Liver (tissue), 9 donors: ENCODE results near the gene RHOD. TPM values are rescaled to one million over a fixed set of nuclear protein-coding genes. Genes with fewer than 3 reads are reported as not detected.

Experiments used
- DNase-seq: peaks from one replicate; pipeline ENCODE4 v3.0.0-alpha.2; 2017; ENCODE audit warnings: low spot score
- H3K27ac ChIP-seq, 2 donors: one replicate each; pipeline ENCODE4 v1.7.0; 2013; ENCODE audit warnings: inconsistent platforms in 2 of 2, low read length in 2 of 2, control low read depth in 1 of 2, low read depth in 1 of 2, mild to moderate bottlenecking in 1 of 2
- H3K27me3 ChIP-seq, 4 donors: one replicate each; pipeline versions ENCODE4 v1.6.1 to v1.7.0; 2013; ENCODE audit warnings: low read length in 3 of 4, inconsistent platforms in 1 of 4, mild to moderate bottlenecking in 1 of 4, moderate library complexity in 1 of 4; ENCODE audit not compliant: control insufficient read depth in 4 of 4, insufficient read depth in 4 of 4
- H3K36me3 ChIP-seq, 4 donors: one replicate each; pipeline versions ENCODE4 v1.6.1 to v1.7.0; 2013; ENCODE audit warnings: low read length in 3 of 4, mild to moderate bottlenecking in 3 of 4, low read depth in 1 of 4, moderate library complexity in 1 of 4; ENCODE audit not compliant: control insufficient read depth in 4 of 4, insufficient read depth in 3 of 4
- H3K4me1 ChIP-seq, 4 donors: one replicate each; pipeline versions ENCODE4 v1.6.1 to v1.7.0; 2013; ENCODE audit warnings: low read length in 3 of 4, mild to moderate bottlenecking in 3 of 4, moderate library complexity in 1 of 4; ENCODE audit not compliant: control insufficient read depth in 4 of 4, insufficient read depth in 4 of 4
- H3K4me3 ChIP-seq, 3 donors: one replicate each; pipeline versions ENCODE4 v1.6.1 to v1.7.0; 2013; ENCODE audit warnings: low read length in 3 of 3, control low read depth in 1 of 3, low read depth in 1 of 3, mild to moderate bottlenecking in 1 of 3
- H3K9ac ChIP-seq, 2 donors: one replicate each; pipeline ENCODE4 v1.7.0; 2013; ENCODE audit warnings: low read length in 2 of 2, mild to moderate bottlenecking in 2 of 2, moderate library complexity in 2 of 2, control low read depth in 1 of 2, low read depth in 1 of 2
- H3K9me3 ChIP-seq, 4 donors: one replicate each; pipeline versions ENCODE4 v1.6.1 to v1.7.0; 2013; ENCODE audit warnings: low read length in 3 of 4; ENCODE audit not compliant: control insufficient read depth in 4 of 4
- CTCF ChIP-seq: fragments of 150-350 bp; IDR thresholded peaks from 2 replicates; pipeline ENCODE4 v1.5.1; 2017; ENCODE audit warnings: improper control_type of control experiment, low read depth, low read length; ENCODE audit not compliant: missing input control
- EGR1 ChIP-seq, 2 donors: IDR thresholded peaks; 2 replicates each; pipeline ENCODE4 v1.6.1; 2016 to 2018; ENCODE audit warnings: antibody characterized with exemption in 2 of 2, low read depth in 2 of 2
- FOXA1 ChIP-seq: IDR thresholded peaks from 2 replicates; pipeline ENCODE4 v1.6.1; 2016; ENCODE audit warnings: antibody characterized with exemption
- FOXA2 ChIP-seq: IDR thresholded peaks from 2 replicates; pipeline ENCODE4 v1.6.1; 2016; ENCODE audit warnings: antibody characterized with exemption
- HNF4A ChIP-seq, 2 donors: conservative IDR thresholded peaks; 2 replicates each; pipeline ENCODE4 v1.6.1; 2016; ENCODE audit warnings: antibody characterized with exemption in 2 of 2, mild to moderate bottlenecking in 2 of 2
- HNF4G ChIP-seq: IDR thresholded peaks from 2 replicates; pipeline ENCODE4 v1.6.1; 2016; ENCODE audit warnings: antibody characterized with exemption
- JUND ChIP-seq, 2 donors: IDR thresholded peaks; 2 replicates each; pipeline ENCODE4 v1.6.1; 2016; ENCODE audit warnings: antibody characterized with exemption in 2 of 2
- MAX ChIP-seq: IDR thresholded peaks from 2 replicates; pipeline ENCODE4 v1.6.1; 2016; ENCODE audit warnings: antibody characterized with exemption
- RAD21 ChIP-seq, 2 donors: IDR thresholded peaks; 2 replicates each; pipeline ENCODE4 v1.6.1; 2016; ENCODE audit warnings: antibody characterized with exemption in 2 of 2, mild to moderate bottlenecking in 2 of 2
- REST ChIP-seq: IDR thresholded peaks from 2 replicates; pipeline ENCODE4 v1.6.1; 2016; ENCODE audit warnings: antibody characterized with exemption, mild to moderate bottlenecking
- RXRA ChIP-seq, 2 donors: IDR thresholded peaks; 2 replicates each; pipeline ENCODE4 v1.6.1; 2017 to 2018; ENCODE audit warnings: antibody characterized with exemption in 2 of 2, mild to moderate bottlenecking in 1 of 2
- SP1 ChIP-seq: IDR thresholded peaks from 2 replicates; pipeline ENCODE4 v1.6.1; 2018; ENCODE audit warnings: antibody characterized with exemption, mild to moderate bottlenecking
- TAF1 ChIP-seq: conservative IDR thresholded peaks from 2 replicates; pipeline ENCODE4 v1.6.1; 2016; ENCODE audit warnings: antibody characterized with exemption, mild to moderate bottlenecking
- YY1 ChIP-seq: IDR thresholded peaks from 2 replicates; pipeline ENCODE4 v1.6.1; 2016; ENCODE audit warnings: antibody characterized with exemption, mild to moderate bottlenecking
- ZBTB33 ChIP-seq: IDR thresholded peaks from 2 replicates; pipeline ENCODE4 v1.6.1; 2016; ENCODE audit warnings: antibody characterized with exemption
- WGBS: extraction: QIAGEN DNeasy Blood & Tissue Kit; methylation state at CpG from one replicate; pipeline ENCODE4 v1.1.7; 2013; 5-methylcytosine and 5-hydroxymethylcytosine counted together
- polyA plus RNA-seq, 2 donors: library from polyadenylated mRNA; stranded (reverse) in 1 of 2; unstranded in 1 of 2; fragments of 200-250 nt in 1 of 2; fragments of >200 nt in 1 of 2; fragmentation: Nextera tagmentation in 1 of 2; extraction: Ambion mirVana in 1 of 2; gene quantifications; one replicate each; pipeline versions ENCODE4 v1.2.1 to v1.2.3, GENCODE V29; 2013 to 2015
- total RNA-seq, 2 donors: library from RNA; depleted of rRNA; stranded (reverse); fragments of >200 nt; gene quantifications; one replicate each; pipeline ENCODE4 v1.2.3, GENCODE V29; 2014
- donor health status: healthy.
- donor health status: healthy.
- donor health status: healthy.
- donor health status: healthy.
- donor health status: healthy.

The RHOD gene
- total and polyA plus RNA-seq, 4 donors = 7.8 to 50.7 (median 33.2) TPM

- peaks cover 15 to 55% (median 42%) of the 10 kb centered on the region in 4 donors for H3K4me1 ChIP-seq
Observed at GRCh38 chr11:67053896-67054329, 2.7 kb upstream of the RHOD start.

GRCh38 chr11:67054346-67054835 is 2.3 kb upstream of the RHOD start:
- WGBS = 23% methylated on average over 9 of the region's 9 CpGs
- Histone ChIP-seq H3K27ac (peak overlapping the region; percentile 90 to 93), H3K36me3 (no peaks in the 10 kb centered on the region), H3K4me1 (peaks cover 17 to 57% (median 44%) of the 10 kb centered on the region in 4 donors), H3K9me3 (no peaks in the 10 kb centered on the region), H3K27me3 (no peaks in the 10 kb centered on the region), H3K9ac (peak overlapping the region in 1 of 2 donors; percentile 59), H3K4me3 (no peak overlapping the region)
- no peak for DNase-seq
- TF ChIP-seq MAX (peak; percentile 47), HNF4G (no peak), FOXA1 (peak; percentile 28), TAF1 (no peak), EGR1 (IDR thresholded peaks at IDR 0.05; ENCODE audit: low read depth in 2 of 2) (peak in 1 of 2 donors; percentile 58), ZBTB33 (no peak), JUND (IDR thresholded peaks at IDR 0.05) (peak in 1 of 2 donors; percentile 66), RXRA (IDR thresholded peaks at IDR 0.05) (peak; percentile 68 to 83), HNF4A (conservative IDR thresholded peaks at IDR 0.05) (peak; percentile 68 to 85), FOXA2 (peak; percentile 12), SP1 (peak; percentile 84), YY1 (peak; percentile 64)

More at GRCh38 chr11:67053896-67054329, 2.7 kb upstream of the RHOD start:
- peak; percentile 52 for DNase-seq
- Histone ChIP-seq H3K9ac (no peak overlapping the region), H3K36me3 (no peaks in the 10 kb centered on the region), H3K27me3 (no peaks in the 10 kb centered on the region), H3K4me3 (no peak overlapping the region), H3K9me3 (no peaks in the 10 kb centered on the region), H3K27ac (peak overlapping the region; percentile 90 to 93)
- 26% methylated on average over 7 of the region's 7 CpGs for WGBS
- TF ChIP-seq CTCF = peak; percentile 66
- TF ChIP-seq REST = no peak
- peak; percentile 75 to 83 for TF ChIP-seq RAD21 (IDR thresholded peaks at IDR 0.05)
